GM19238 (cell line): Measurements from ENCODE around the gene CAPG.

Source experiments
- DNase-seq: peaks from one replicate; pipeline ENCODE4 v3.0.0; 2011; ENCODE audit warnings: low spot score; ENCODE audit not compliant: insufficient read length

CAPG gene

DNA sequence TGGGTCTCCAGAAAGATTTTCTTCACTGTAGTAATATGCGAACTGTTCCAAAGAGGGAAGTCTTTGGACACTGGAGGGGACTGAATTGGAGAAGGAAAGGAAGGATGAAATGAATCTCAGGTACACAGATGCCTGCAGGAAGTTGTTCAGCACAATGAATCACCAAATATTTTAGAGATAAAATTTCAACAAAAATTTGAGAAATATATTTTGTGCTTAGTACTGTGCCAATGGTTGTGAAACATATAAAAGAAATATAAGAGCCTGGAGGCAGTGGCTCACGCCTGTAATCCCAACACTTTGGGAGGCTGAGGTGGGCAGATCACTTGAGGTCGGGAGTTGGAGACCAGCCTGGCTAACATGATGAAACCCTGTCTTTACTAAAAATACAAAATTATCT lies 52.4 kb downstream of the CAPG start:
- DNase-seq, result no peak

DNA sequence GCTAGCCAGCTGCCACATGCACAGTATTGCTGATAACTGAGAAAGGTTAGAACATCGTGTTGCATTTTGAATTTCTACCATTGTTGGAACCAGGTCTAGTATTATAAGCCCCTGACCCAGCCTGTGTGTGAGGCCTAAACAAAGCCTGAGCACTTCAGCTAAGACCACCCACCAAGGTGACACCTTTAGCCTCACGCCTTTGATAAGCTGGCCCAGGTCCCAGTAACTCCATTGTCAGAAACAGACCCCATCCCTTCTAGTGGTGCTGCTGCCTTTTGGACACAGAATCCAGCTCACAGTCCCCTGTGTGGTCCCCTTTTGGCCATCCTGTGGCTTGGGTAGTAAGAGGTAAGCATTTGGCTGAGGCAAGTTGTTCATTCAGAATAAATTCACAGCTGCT lies 54.0 kb downstream of the CAPG start:
- DNase-seq, result no peak

- DNase-seq, result no peak
These were observed 54.6 kb downstream of the CAPG start for GRCh38 chr2:85355521-85355920.

DNA sequence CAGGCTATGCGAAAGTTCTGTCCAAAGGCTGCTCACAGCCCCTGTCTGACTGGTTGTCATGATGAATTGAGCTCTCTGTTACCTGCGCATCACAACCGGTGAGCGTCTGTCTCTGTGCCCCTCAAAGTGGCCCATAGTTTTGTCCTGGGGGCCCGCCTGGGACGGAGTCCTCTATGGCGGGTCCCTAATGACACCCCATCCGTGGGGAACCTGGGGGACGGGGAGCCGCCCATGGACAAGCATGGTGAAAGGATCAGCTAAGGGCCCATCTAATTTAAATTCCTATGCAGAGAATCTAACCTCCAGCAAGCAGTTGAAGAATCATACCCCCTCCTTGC lies 55.1 kb downstream of the CAPG start:
- peak; percentile 21 for DNase-seq

DNA sequence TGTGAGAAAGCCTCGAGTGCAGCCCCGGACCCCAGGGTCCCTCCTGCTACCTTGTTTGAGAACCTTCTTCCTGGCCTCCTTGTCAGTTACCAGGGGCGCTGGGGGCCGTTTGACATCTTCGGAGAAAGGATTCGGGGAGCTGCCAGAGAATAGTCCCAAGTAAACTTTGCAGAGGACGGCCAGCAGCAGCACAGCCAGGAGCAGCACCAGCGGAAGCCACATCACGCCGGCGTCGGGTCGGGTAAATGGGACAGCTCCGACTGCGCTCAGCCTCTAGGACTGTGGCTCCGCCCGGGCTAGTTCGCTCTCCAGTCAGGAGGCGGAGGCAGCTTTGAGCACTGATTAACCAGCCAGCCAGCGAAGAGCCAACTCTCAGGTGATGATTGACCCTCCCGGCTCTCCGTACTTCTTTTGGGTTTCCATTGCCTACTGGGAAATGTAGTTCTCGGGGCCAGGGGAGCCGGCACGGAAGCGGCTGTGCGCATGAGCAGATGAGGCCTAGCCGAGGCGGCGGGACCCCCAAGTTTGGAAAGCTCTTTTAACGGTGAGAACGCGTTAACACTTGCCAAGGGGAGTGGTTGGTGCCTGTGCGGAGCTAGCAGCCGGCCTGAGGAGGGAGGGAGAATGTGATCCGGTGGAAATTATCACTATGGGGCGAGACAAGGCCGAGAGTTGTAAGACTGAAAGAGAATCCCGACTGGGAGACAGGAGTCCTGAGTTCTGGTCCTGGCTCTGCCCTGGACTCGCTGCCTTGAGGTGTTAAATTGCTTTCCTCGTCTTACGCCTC lies 55.7 kb downstream of the CAPG start, which contains the start of the genes ELMOD3 and RETSAT:
Gene ELMOD3, plus strand, starts transcription at position 484 of the 787 bp plus-strand sequence. CDS start 2,430 bp downstream, outside the sequence.
Gene RETSAT, minus strand, starts transcription at position 243 of the 787 bp plus-strand sequence. Its CDS starts 21 bp downstream, at position 222.
- peak; percentile 97 for DNase-seq

GRCh38 chr2:85353876-85354285 lies 56.3 kb downstream of the CAPG start:
- no peak for DNase-seq

GRCh38 chr2:85347599-85347998 lies 62.6 kb downstream of the CAPG start:
- DNase-seq, result no peak
